ENCODE measurements around the gene ARL3.

The ARL3 gene

GRCh38 chr10:102691285-102692066, 22.7 kb downstream of the ARL3 start:
- no peaks in the 10 kb centered on the region for H3K27me3 ChIP-seq
- no peak overlapping the region for H3K4me3 ChIP-seq (ENCODE audit: low read depth, low read length)
- H3K4me1 ChIP-seq, result no peaks in the 10 kb centered on the region
- no peaks in the 10 kb centered on the region for H3K9me3 ChIP-seq
- no peaks in the 10 kb centered on the region for H3K36me3 ChIP-seq
- TF ChIP-seq CTCF (IDR thresholded peaks at IDR 0.05; ENCODE audit: low read depth, low read length), result no peak
- DNase-seq, result no peak

GRCh38 chr10:102683736-102684135, 30.5 kb downstream of the ARL3 start:
- TF ChIP-seq CTCF (IDR thresholded peaks at IDR 0.05; ENCODE audit: low read depth, low read length), result no peak
- DNase-seq, result no peak

DNA sequence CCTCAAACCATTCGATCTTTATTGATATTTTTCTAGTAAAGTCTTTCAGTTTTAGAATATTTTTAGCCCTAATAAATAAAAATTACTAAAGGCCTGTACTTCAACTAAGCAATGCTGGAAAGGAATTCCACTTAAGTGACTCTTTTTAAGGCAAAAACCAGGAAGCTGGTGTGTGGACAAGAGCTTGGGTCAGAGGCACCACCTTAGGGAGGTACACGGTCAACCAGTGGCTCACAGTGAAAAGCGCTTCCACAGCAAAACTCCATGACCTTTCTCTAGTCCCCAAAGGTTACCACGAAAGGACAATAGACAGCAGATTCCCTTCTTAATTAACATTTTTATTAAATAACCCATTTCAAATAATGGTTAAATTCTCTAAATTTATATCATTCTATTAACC, 31.2 kb downstream of the ARL3 start:
- TF ChIP-seq CTCF (IDR thresholded peaks at IDR 0.05; ENCODE audit: low read depth, low read length), result no peak

More at GRCh38 chr10:102683736-102684135, 30.5 kb downstream of the ARL3 start:
- Histone ChIP-seq H3K9me3 (no peaks in the 10 kb centered on the region), H3K4me1 (peaks cover 10% of the 10 kb centered on the region), H3K36me3 (peaks cover 10% of the 10 kb centered on the region; the same call in 1 of the 2 replicates), H3K27me3 (no peaks in the 10 kb centered on the region), H3K4me3 (ENCODE audit: low read depth, low read length) (no peak overlapping the region)

GRCh38 chr10:102682416-102682815, 31.8 kb downstream of the ARL3 start:
- Histone ChIP-seq H3K4me1 (peaks cover 22% of the 10 kb centered on the region), H3K9me3 (no peaks in the 10 kb centered on the region), H3K4me3 (ENCODE audit: low read depth, low read length) (no peak overlapping the region), H3K36me3 (peaks cover 10% of the 10 kb centered on the region; the same call in 1 of the 2 replicates), H3K27me3 (no peaks in the 10 kb centered on the region)
- DNase-seq, result no peak
- TF ChIP-seq CTCF (IDR thresholded peaks at IDR 0.05; ENCODE audit: low read depth, low read length), result no peak

More for the DNA sequence above, 31.2 kb downstream of the ARL3 start:
- peaks cover 10% of the 10 kb centered on the region; the same call in 1 of the 2 replicates for H3K36me3 ChIP-seq
- no peaks in the 10 kb centered on the region for H3K27me3 ChIP-seq
- no peak overlapping the region for H3K4me3 ChIP-seq (ENCODE audit: low read depth, low read length)
- no peak for DNase-seq
- H3K4me1 ChIP-seq, result peaks cover 16% of the 10 kb centered on the region
- H3K9me3 ChIP-seq, result no peaks in the 10 kb centered on the region

- no peaks in the 10 kb centered on the region for H3K9me3 ChIP-seq
- peaks cover 29% of the 10 kb centered on the region for H3K4me1 ChIP-seq
- no peaks in the 10 kb centered on the region for H3K27me3 ChIP-seq
- no peak for DNase-seq
- TF ChIP-seq CTCF (IDR thresholded peaks at IDR 0.05; ENCODE audit: low read depth, low read length), result no peak
- H3K4me3 ChIP-seq (ENCODE audit: low read depth, low read length), result no peak overlapping the region
- peaks cover 10% of the 10 kb centered on the region; the same call in 1 of the 2 replicates for H3K36me3 ChIP-seq
These were observed 32.5 kb downstream of the ARL3 start for GRCh38 chr10:102681696-102682095.

- Histone ChIP-seq H3K4me1 (peaks cover 42% of the 10 kb centered on the region), H3K4me3 (ENCODE audit: low read depth, low read length) (no peak overlapping the region), H3K9me3 (no peaks in the 10 kb centered on the region), H3K36me3 (peaks cover 6% of the 10 kb centered on the region; the same call in 1 of the 2 replicates), H3K27me3 (no peaks in the 10 kb centered on the region)
- TF ChIP-seq CTCF (IDR thresholded peaks at IDR 0.05; ENCODE audit: low read depth, low read length), result no peak
- no peak for DNase-seq
These were observed 34.6 kb downstream of the ARL3 start for GRCh38 chr10:102679596-102679995.

Measured in BE2C (cell line).